MM.1S (cell line): ENCODE results near the gene CD209.

Source experiments
- DNase-seq: peaks from one replicate; pipeline ENCODE4 v3.0.0-alpha.2; 2015
- H2AFZ ChIP-seq: fragments of 300-600 bp; sonication (generic); 2 replicates; pipeline ENCODE4 v1.6.0; 2016; ENCODE audit warnings: antibody characterized with exemption, low read length
- H3F3A ChIP-seq: fragments of 300-600 bp; sonication (generic); 2 replicates; pipeline ENCODE4 v1.6.1; 2016; ENCODE audit warnings: mild to moderate bottlenecking, antibody characterized with exemption, low read length, moderate library complexity, mixed read lengths; ENCODE audit not compliant: insufficient read depth
- H3K27ac ChIP-seq: fragments of 300-600 bp; sonication (generic); 2 replicates; pipeline ENCODE4 v1.5.1; 2016; ENCODE audit warnings: mild to moderate bottlenecking, low read length
- H3K27me3 ChIP-seq: fragments of 300-600 bp; sonication (generic); replicated peaks from 2 replicates; pipeline ENCODE4 v1.6.0; 2016; ENCODE audit warnings: low read length; ENCODE audit not compliant: insufficient read depth
- H3K36me3 ChIP-seq: fragments of 300-600 bp; sonication (generic); replicated peaks from 2 replicates; pipeline ENCODE4 v1.6.1; 2016; ENCODE audit warnings: mild to moderate bottlenecking, low read length, mixed read lengths; ENCODE audit not compliant: insufficient read depth
- H3K4me1 ChIP-seq: fragments of 300-600 bp; sonication (generic); 2 replicates; pipeline ENCODE4 v1.6.1; 2016; ENCODE audit warnings: low read length, mixed read lengths
- H3K4me2 ChIP-seq: fragments of 300-600 bp; sonication (generic); 2 replicates; pipeline ENCODE4 v1.6.0; 2016; ENCODE audit warnings: low read depth, low read length
- H3K4me3 ChIP-seq: fragments of 300-600 bp; sonication (generic); 2 replicates; pipeline ENCODE4 v1.5.1; 2016; ENCODE audit warnings: low read length, mixed read lengths
- H3K79me2 ChIP-seq: fragments of 300-600 bp; sonication (generic); 2 replicates; pipeline ENCODE4 v1.6.1; 2016; ENCODE audit warnings: mixed run types, low read length, mixed read lengths
- H3K9ac ChIP-seq: fragments of 300-600 bp; sonication (generic); 2 replicates; pipeline ENCODE4 v1.6.1; 2016; ENCODE audit warnings: low read length, mixed read lengths
- H3K9me2 ChIP-seq: fragments of 300-600 bp; sonication (generic); replicated peaks from 2 replicates; pipeline ENCODE4 v1.6.1; 2016; ENCODE audit warnings: mild to moderate bottlenecking, low read length, mixed read lengths; ENCODE audit not compliant: insufficient read depth
- H3K9me3 ChIP-seq: fragments of 300-600 bp; sonication (generic); replicated peaks from 2 replicates; pipeline ENCODE4 v1.6.1; 2016; ENCODE audit warnings: mild to moderate bottlenecking, low read length, mixed read lengths; ENCODE audit not compliant: insufficient read depth
- H4K20me1 ChIP-seq: fragments of 300-600 bp; sonication (generic); 2 replicates; pipeline ENCODE4 v1.6.1; 2016; ENCODE audit warnings: mild to moderate bottlenecking, low read length, moderate library complexity, mixed read lengths; ENCODE audit not compliant: insufficient read depth
- EZH2 ChIP-seq: fragments of 300-600 bp; sonication (generic); optimal IDR thresholded peaks from 2 replicates; pipeline ENCODE3; 2017; ENCODE audit warnings: low read depth, mild to moderate bottlenecking, antibody characterized with exemption, low read length, mixed read lengths
- EZH2phosphoT487 ChIP-seq: fragments of 300-600 bp; sonication (generic); IDR thresholded peaks from 2 replicates; pipeline ENCODE4 v1.6.1; 2018; ENCODE audit warnings: antibody characterized with exemption, low read length
- TF ChIP-seq, protein P1 (sequence below): fragments of 300-600 bp; sonication (generic); IDR thresholded peaks from 2 replicates; pipeline ENCODE4 v1.5.1; 2016; ENCODE audit warnings: antibody characterized with exemption, low read length, mixed read lengths

The CD209 gene

DNA sequence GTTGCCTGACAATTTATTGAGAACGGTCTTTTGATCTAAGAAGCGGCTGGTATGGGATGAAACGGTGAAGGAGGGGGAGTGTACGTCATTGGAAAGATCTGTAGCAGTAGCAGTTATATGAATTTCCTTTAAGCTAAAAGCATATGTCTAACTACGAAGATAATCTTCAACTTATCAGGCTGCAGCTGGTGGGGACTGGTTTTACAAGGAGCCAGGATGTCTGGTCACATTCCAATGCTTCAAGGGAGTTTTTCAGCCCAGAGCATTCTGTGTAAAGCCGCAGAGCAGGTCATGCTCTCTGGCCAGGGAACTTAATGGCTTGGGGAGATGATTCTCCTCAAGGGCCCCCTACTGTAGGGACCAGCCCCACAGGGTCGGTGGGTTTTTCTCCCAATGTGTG, 44.9 kb upstream of the CD209 start:
- no peaks in the 10 kb centered on the region for H3K4me1 ChIP-seq
- no peaks in the 10 kb centered on the region for H4K20me1 ChIP-seq
- no peak overlapping the region for H3K4me2 ChIP-seq
- H3F3A ChIP-seq, result no peaks in the 10 kb centered on the region
- no peak for TF ChIP-seq EZH2
- no peak for TF ChIP-seq EZH2phosphoT487
- TF ChIP-seq, protein P1, sequence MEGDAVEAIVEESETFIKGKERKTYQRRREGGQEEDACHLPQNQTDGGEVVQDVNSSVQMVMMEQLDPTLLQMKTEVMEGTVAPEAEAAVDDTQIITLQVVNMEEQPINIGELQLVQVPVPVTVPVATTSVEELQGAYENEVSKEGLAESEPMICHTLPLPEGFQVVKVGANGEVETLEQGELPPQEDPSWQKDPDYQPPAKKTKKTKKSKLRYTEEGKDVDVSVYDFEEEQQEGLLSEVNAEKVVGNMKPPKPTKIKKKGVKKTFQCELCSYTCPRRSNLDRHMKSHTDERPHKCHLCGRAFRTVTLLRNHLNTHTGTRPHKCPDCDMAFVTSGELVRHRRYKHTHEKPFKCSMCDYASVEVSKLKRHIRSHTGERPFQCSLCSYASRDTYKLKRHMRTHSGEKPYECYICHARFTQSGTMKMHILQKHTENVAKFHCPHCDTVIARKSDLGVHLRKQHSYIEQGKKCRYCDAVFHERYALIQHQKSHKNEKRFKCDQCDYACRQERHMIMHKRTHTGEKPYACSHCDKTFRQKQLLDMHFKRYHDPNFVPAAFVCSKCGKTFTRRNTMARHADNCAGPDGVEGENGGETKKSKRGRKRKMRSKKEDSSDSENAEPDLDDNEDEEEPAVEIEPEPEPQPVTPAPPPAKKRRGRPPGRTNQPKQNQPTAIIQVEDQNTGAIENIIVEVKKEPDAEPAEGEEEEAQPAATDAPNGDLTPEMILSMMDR, result no peak
- H3K79me2 ChIP-seq, result no peaks in the 10 kb centered on the region
- no peak overlapping the region for H2AFZ ChIP-seq
- no peaks in the 10 kb centered on the region for H3K9me3 ChIP-seq
- no peak for DNase-seq
- H3K27ac ChIP-seq, result no peak overlapping the region
- peaks cover 96% of the 10 kb centered on the region for H3K27me3 ChIP-seq
- no peak overlapping the region for H3K9ac ChIP-seq
- H3K9me2 ChIP-seq, result no peaks in the 10 kb centered on the region
- H3K4me3 ChIP-seq, result no peak overlapping the region
- no peaks in the 10 kb centered on the region for H3K36me3 ChIP-seq

DNA sequence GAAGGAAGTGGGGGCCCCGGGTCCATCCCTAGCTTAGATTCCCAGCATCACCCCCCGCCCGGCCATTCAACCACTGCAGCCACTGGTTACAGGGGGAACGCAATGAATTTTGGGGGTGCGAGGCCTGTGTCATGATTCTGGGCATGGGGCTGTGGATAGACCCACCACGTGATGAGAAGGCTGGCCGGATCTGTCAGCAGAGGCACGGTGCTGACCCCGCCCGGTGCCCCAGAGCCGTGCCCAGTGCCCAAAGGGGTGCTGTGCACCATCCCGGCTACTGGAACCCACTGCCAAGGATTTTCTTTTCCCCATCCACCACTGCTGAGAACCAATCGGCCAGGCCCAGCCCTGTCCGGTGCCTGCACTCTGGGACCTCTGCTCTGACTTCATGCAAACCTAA, 43.1 kb upstream of the CD209 start:
- Histone ChIP-seq H3K9me2 (no peaks in the 10 kb centered on the region), H3F3A (no peaks in the 10 kb centered on the region), H3K27me3 (peaks cover 94% of the 10 kb centered on the region), H3K36me3 (no peaks in the 10 kb centered on the region), H2AFZ (no peak overlapping the region), H3K9me3 (no peaks in the 10 kb centered on the region), H4K20me1 (no peaks in the 10 kb centered on the region), H3K27ac (no peak overlapping the region), H3K4me2 (no peak overlapping the region), H3K9ac (no peak overlapping the region), H3K4me3 (no peak overlapping the region), H3K79me2 (no peaks in the 10 kb centered on the region), H3K4me1 (no peaks in the 10 kb centered on the region)
- TF ChIP-seq EZH2 (no peak), EZH2phosphoT487 (no peak)
- TF ChIP-seq, protein P1, result no peak
- no peak for DNase-seq

DNA sequence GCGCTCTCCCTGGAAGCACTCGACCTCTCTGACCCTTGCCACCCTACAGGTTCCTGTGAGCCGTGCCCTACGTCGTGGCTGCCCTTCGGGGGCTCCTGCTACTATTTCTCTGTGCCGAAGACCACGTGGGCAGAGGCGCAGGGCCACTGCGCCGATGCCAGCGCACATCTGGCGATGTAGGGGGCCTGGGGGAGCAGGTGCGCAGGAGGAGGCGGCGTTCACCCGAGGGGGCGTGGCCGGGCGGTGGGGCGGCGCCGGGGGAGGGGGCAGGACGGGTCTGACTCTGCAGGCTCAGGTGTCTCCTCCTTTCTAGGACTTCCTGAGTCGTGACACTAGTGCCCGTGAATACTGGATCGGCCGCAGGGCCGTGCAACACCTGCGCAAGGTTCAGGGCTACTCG, 42.1 kb upstream of the CD209 start:
- DNase-seq, result no peak
- Histone ChIP-seq H3K4me1 (no peaks in the 10 kb centered on the region), H3K27me3 (peaks cover 95% of the 10 kb centered on the region), H2AFZ (no peak overlapping the region), H3K9me3 (no peaks in the 10 kb centered on the region), H3K9ac (no peak overlapping the region), H3K4me3 (no peak overlapping the region), H3K9me2 (no peaks in the 10 kb centered on the region), H3K36me3 (no peaks in the 10 kb centered on the region), H3K4me2 (no peak overlapping the region), H4K20me1 (no peaks in the 10 kb centered on the region), H3F3A (no peaks in the 10 kb centered on the region), H3K79me2 (no peaks in the 10 kb centered on the region), H3K27ac (no peak overlapping the region)
- no peak for TF ChIP-seq EZH2
- TF ChIP-seq, protein P1, result no peak
- TF ChIP-seq EZH2phosphoT487, result no peak

DNA sequence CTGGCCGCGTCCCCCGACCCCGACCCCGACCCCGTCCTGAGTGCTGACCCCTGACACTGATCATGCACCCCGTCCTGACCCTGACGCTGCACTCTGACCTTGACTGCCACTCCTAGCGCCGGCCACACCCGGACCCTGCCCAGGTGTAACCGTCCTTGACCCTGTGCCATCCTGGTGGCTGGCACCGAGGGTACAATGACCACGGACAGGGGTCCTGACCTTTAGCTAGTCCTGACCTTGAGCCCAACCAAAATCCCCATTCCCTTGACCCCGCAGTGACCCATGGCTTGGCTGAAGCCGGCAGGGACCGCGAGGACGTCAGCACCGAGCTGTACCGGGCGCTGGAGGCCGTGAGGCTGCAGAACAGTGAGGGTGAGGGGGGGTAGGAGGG, 41.6 kb upstream of the CD209 start:
- Histone ChIP-seq H3K4me3 (no peak overlapping the region), H3K4me1 (no peaks in the 10 kb centered on the region), H3K27me3 (peaks cover 95% of the 10 kb centered on the region), H3K36me3 (no peaks in the 10 kb centered on the region), H3K9me2 (no peaks in the 10 kb centered on the region), H3K9ac (no peak overlapping the region), H3K27ac (no peak overlapping the region), H3K9me3 (no peaks in the 10 kb centered on the region), H3K79me2 (no peaks in the 10 kb centered on the region), H3F3A (no peaks in the 10 kb centered on the region), H3K4me2 (no peak overlapping the region), H4K20me1 (no peaks in the 10 kb centered on the region), H2AFZ (no peak overlapping the region)
- DNase-seq, result no peak
- TF ChIP-seq EZH2, result no peak
- TF ChIP-seq EZH2phosphoT487, result no peak
- TF ChIP-seq, protein P1, result no peak
